Upper lobe of left lung (tissue), 4 donors: ENCODE results near the gene SELENON.

Experiments used
- CTCF ChIP-seq, 6 experiments: fragments of 450-650 bp in 4 of 6; fragments of 200-600 bp in 2 of 6; sonication (generic) in 2 of 6; IDR thresholded peaks; one replicate each; pipeline ENCODE4 v1.5.1; 2016 to 2019; ENCODE audit warnings: antibody characterized with exemption in 6 of 6
- POLR2AphosphoS5 ChIP-seq, 2 donors: sonication (generic); formaldehyde crosslinking; IDR thresholded peaks; one replicate each; pipeline ENCODE4 v1.5.1; 2017; ENCODE audit warnings: antibody characterized with exemption in 2 of 2

- TF ChIP-seq CTCF (IDR thresholded peaks at IDR 0.05) = no peak
- no peak for TF ChIP-seq POLR2AphosphoS5 (IDR thresholded peaks at IDR 0.05)
These were observed 5.7 kb upstream of the SELENON start for GRCh38 chr1:25794325-25794724.
